Measurements from ENCODE around the gene SAMD4A. TPM values are rescaled to one million over a fixed set of nuclear protein-coding genes. Genes with fewer than 3 reads are reported as not detected.
"Not testable (repeated sequence)": the region's sequence is repeated elsewhere in the genome, so short reads cannot be mapped to it uniquely, and the experiment has no call there.

The SAMD4A gene
- total RNA-seq, 1 experiment from 2014 or later, result 9.5 TPM

DNA sequence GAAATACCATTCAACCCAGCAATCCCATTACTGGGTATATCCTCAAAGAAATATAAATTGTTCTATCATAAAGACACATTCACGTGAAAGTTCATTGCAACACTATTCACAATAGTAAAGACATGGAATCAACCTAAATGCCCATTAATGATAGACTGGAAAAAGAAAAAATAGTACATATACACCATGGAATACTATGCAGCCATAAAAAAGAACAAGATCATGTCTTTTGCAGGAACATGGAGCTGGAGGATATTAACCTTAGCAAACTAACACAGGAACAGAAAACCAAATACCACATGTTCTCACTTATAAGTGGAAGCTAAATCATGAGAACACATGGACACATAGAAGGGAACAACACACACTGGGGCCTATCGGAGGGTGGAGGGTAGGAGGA, 234.6 kb downstream of the SAMD4A start:
- not testable (repeated sequence) for DNase-seq (ENCODE audit: low spot score)

- no peak for DNase-seq (ENCODE audit: low spot score)
Observed at GRCh38 chr14:54803396-54803795, 236.5 kb downstream of the SAMD4A start.

DNA sequence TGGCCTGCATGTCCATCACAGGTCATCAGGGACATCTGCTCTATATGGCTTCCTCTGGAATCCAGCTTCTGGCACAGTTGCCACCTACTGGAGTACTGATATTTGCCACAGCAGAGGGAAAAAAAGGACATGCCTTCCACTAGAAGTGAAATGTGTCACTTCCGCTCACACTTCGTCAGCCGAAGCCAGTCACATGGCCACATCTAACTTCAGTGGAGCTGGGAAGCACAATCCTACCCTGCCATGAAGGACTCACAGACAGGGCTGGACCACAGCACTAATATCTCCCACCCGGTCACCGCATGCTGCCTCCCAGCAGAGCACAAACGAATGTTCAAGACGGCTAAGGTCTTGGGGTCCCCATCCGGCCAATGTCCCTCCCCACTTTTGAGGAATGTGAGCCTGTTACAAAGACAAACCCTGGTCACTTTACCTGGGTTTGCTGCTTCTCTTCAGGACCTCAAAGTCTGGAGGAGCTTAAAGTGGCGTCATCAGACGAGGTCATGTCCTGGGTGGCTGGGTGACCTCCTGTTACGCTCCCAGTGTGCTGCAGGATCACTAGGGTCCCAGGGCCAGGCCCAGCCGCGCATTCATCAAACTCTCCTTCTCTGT, 237.1 kb downstream of the SAMD4A start:
- DNase-seq (ENCODE audit: low spot score), result no peak

- DNase-seq (ENCODE audit: low spot score), result no peak
Observed at GRCh38 chr14:54804538-54805041, 237.7 kb downstream of the SAMD4A start.

- no peak for DNase-seq (ENCODE audit: low spot score)
Observed at GRCh38 chr14:54805070-54805444, 238.1 kb downstream of the SAMD4A start.

GRCh38 chr14:54805445-54806322, 238.8 kb downstream of the SAMD4A start:
- peak; percentile 70 for DNase-seq (ENCODE audit: low spot score)

DNA sequence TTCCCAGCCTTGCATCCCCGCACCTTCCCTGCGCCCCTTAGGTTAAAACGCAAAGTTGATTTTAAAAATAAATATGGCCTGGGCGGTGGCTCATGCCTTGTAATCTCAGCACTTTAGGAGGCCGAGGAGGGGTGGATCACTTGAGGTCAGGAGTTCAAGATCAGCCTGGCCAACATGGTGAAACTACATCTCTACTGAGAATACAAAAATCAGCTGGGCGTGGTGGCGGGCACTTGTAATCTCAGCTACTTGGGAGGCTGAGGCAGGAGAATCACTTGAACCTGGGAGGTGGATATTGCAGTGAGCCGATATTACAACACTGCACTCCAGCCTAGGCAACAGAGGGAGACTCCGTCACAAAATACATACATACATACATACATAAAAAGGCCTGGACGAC, 239.7 kb downstream of the SAMD4A start:
- no peak for DNase-seq (ENCODE audit: low spot score)

DNA sequence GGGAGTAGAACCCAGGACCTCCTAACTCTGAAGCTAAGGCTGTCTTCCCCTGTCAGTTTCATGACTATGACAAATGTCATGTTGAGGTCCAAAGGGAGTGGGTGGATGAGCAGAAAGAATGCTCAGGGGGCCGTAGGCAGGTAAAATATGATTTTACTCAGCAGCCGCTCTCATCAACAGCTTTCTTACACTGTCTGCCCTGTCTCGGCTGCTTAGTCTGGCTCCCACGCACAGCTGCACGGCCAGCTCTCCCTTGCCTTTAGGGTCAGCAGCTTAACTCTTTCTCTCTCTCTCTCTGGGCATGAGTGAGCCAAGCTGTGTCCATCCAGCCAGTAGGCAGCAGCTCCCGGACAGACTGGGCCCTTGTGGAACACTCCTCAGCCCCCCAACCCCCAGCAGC, 240.5 kb downstream of the SAMD4A start:
- DNase-seq (ENCODE audit: low spot score), result no peak

GRCh38 chr14:54807881-54808280, 241.0 kb downstream of the SAMD4A start:
- DNase-seq (ENCODE audit: low spot score), result no peak

- no peak for DNase-seq (ENCODE audit: low spot score)
Observed at GRCh38 chr14:54808326-54809161, 241.6 kb downstream of the SAMD4A start.

- DNase-seq (ENCODE audit: low spot score), result no peak
Observed at GRCh38 chr14:54809767-54810166, 242.8 kb downstream of the SAMD4A start.

DNA sequence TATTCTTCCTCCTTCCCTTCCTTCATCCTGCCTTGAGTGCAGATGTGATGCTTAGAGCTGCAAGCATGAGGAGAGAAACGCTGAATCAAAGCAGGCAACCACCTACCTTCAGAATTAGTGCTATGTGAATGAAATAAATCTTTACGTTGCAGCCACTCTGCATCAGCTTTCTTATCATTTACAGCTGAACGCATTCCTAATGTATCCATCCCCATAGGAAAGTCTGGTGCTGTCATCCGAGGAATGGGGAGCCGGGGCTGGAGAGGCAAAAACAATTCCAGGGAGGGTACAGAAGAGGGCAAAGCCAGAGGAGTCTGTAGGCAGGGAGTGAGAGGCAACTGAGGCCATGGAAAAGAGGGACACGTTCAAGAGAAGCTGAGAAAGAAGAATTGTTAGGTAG, 245.7 kb downstream of the SAMD4A start:
- DNase-seq (ENCODE audit: low spot score), result no peak

- DNase-seq (ENCODE audit: low spot score), result no peak
Observed at GRCh38 chr14:54813081-54813480, 246.2 kb downstream of the SAMD4A start.

DNA sequence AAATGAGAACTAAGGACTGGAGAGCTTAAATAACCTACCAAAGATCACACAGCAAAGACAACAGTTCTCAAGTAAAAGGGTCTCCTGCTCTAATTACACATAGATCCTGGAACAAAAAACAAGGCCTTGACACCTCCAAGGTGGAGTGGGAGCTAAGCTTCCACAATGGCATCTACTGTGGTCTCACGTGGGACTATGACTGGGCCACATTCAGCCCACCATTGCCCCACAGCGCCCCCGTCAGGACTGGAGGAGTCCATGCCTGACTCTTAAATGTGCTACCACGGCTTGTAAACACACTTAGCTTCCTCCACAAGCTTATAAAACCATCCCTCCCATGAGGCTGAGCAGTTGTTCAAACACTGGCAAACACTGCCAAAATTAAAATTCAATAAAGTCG, 247.1 kb downstream of the SAMD4A start:
- DNase-seq (ENCODE audit: low spot score), result no peak

GRCh38 chr14:54815016-54815415, 248.1 kb downstream of the SAMD4A start:
- DNase-seq (ENCODE audit: low spot score), result no peak

GRCh38 chr14:54815515-54815914, 248.6 kb downstream of the SAMD4A start:
- DNase-seq (ENCODE audit: low spot score), result no peak

GRCh38 chr14:54816450-54816849, 249.5 kb downstream of the SAMD4A start:
- DNase-seq (ENCODE audit: low spot score), result no peak

DNA sequence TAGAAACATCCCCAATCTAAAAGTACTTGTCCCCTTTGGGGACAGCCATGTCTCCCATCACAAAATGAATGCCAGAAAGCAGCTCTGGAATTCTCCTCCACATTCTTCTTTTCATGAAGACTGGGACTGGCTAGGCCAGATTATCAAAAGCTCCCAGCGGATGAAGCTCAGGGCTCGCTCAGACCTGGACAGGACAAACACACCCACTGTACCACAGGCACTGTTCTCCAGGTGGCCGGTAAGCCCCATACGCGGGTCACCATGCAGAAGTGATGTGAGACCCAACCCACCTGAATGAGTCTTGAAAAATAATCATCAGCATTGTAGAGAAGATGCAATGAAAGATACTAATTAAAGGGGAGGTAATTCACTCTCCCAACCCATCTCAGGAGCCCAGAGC, 250.6 kb downstream of the SAMD4A start:
- no peak for DNase-seq (ENCODE audit: low spot score)

- peak; percentile 82 for DNase-seq (ENCODE audit: low spot score)
Observed at GRCh38 chr14:54818201-54819133, 251.5 kb downstream of the SAMD4A start.

DNA sequence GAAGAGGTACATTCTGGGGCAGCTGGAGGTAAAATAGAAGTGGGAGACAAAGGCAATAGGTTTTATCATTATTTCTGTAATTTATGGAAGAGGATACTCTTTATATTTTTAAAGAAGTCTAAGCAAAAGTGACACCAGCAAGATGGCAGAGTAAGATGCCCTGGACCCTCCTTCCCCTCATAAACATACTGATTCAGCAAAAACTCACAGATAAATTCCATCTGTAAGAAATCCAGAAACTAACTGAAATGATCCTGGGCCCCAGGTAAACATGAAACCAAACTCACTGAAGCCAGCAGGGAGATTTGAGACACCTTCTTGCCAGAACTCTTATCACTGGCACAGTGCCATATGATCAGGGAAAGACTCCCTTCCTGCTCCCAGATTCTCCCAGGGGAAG, 255.8 kb downstream of the SAMD4A start:
- no peak for DNase-seq (ENCODE audit: low spot score)
